ENCODE measurements around the gene DUSP22. TPM values are rescaled to one million over a fixed set of nuclear protein-coding genes. Genes with fewer than 3 reads are reported as not detected.

The DUSP22 gene
- total RNA-seq, 2 donors from 2014 or later = 33.5 to 35.4 TPM

- no peaks in the 10 kb centered on the region for H3K9me3 ChIP-seq (ENCODE audit: control insufficient read depth, low read length)
- H3K9ac ChIP-seq (ENCODE audit: extremely low read depth, low read length, poor library complexity, severe bottlenecking) = no peak overlapping the region
- WGBS, 2 experiments (ENCODE audit: insufficient coverage in 1 of 2, insufficient read length in 1 of 2) = 88 to 100% methylated on average over 1 to 3 of the region's 3 CpGs
- no peak overlapping the region for H3K27ac ChIP-seq (ENCODE audit: low read depth, low read length)
- no peaks in the 10 kb centered on the region for H3K4me1 ChIP-seq (ENCODE audit: control insufficient read depth, insufficient read depth, low read length)
- H3K36me3 Mint-ChIP-seq (ENCODE audit: low read depth) = no peaks in the 10 kb centered on the region
- peaks cover 44% of the 10 kb centered on the region for H3K27me3 Mint-ChIP-seq (ENCODE audit: insufficient read depth)
- H3K4me3 Mint-ChIP-seq = no peak overlapping the region
- H3K9me3 Mint-ChIP-seq = peaks cover 28% of the 10 kb centered on the region
- H3K4me3 ChIP-seq (ENCODE audit: low read length) = no peak overlapping the region
- no peak overlapping the region for H3K27ac Mint-ChIP-seq
- TF ChIP-seq, protein P1, sequence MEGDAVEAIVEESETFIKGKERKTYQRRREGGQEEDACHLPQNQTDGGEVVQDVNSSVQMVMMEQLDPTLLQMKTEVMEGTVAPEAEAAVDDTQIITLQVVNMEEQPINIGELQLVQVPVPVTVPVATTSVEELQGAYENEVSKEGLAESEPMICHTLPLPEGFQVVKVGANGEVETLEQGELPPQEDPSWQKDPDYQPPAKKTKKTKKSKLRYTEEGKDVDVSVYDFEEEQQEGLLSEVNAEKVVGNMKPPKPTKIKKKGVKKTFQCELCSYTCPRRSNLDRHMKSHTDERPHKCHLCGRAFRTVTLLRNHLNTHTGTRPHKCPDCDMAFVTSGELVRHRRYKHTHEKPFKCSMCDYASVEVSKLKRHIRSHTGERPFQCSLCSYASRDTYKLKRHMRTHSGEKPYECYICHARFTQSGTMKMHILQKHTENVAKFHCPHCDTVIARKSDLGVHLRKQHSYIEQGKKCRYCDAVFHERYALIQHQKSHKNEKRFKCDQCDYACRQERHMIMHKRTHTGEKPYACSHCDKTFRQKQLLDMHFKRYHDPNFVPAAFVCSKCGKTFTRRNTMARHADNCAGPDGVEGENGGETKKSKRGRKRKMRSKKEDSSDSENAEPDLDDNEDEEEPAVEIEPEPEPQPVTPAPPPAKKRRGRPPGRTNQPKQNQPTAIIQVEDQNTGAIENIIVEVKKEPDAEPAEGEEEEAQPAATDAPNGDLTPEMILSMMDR (conservative IDR thresholded peaks at IDR 0.05) = no peak
- H3K27me3 ChIP-seq (ENCODE audit: control insufficient read depth, insufficient read depth, low read length, poor library complexity, severe bottlenecking) = peaks cover 32% of the 10 kb centered on the region
- no peaks in the 10 kb centered on the region for H3K36me3 ChIP-seq (ENCODE audit: control insufficient read depth, insufficient read depth, low read length)
- no peak for DNase-seq
- H3K4me1 Mint-ChIP-seq = no peaks in the 10 kb centered on the region
Observed at GRCh38 chr6:383856-384255, 91.6 kb downstream of the DUSP22 start.

DNA sequence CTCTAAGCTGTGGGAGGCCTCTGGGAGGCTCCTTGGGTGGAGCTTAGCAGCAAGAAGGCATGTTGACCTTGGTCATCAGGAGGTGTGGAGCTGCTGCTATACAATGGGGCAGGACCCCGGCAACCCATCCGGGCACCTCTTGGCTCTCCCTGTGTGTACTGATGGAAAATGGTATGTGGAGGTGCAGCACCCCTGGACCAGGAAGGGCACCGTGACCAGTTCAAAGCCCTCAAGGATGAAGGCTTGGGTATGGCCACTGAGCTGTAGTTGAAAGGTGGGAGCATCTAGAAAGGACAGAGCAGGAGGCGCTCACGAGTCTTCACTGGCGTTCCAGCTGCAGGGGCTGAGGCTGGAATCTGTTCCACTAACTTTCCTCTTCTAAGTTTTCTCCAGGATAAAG lies 92.6 kb downstream of the DUSP22 start:
- H3K4me3 Mint-ChIP-seq = no peak overlapping the region
- WGBS, 2 experiments (ENCODE audit: insufficient coverage in 1 of 2, insufficient read length in 1 of 2) = 90 to 92% methylated on average over 6 of the region's 6 CpGs

GRCh38 chr6:385614-386013 lies 93.3 kb downstream of the DUSP22 start:
- DNase-seq = no peak
- Histone ChIP-seq H3K9me3 (ENCODE audit: control insufficient read depth, low read length) (no peaks in the 10 kb centered on the region), H3K27me3 (ENCODE audit: control insufficient read depth, insufficient read depth, low read length, poor library complexity, severe bottlenecking) (peaks cover 50% of the 10 kb centered on the region), H3K36me3 (ENCODE audit: control insufficient read depth, insufficient read depth, low read length) (no peaks in the 10 kb centered on the region), H3K4me1 (ENCODE audit: control insufficient read depth, insufficient read depth, low read length) (no peaks in the 10 kb centered on the region), H3K27ac (ENCODE audit: low read depth, low read length) (no peak overlapping the region), H3K4me3 (ENCODE audit: low read length) (no peak overlapping the region), H3K9ac (ENCODE audit: extremely low read depth, low read length, poor library complexity, severe bottlenecking) (no peak overlapping the region)
- TF ChIP-seq, protein P1 (conservative IDR thresholded peaks at IDR 0.05) = no peak
- Mint-ChIP-seq H3K9me3 (peaks cover 13% of the 10 kb centered on the region), H3K27me3 (ENCODE audit: insufficient read depth) (peaks cover 58% of the 10 kb centered on the region), H3K4me1 (no peaks in the 10 kb centered on the region), H3K27ac (no peak overlapping the region), H3K36me3 (ENCODE audit: low read depth) (no peaks in the 10 kb centered on the region), H3K4me3 (no peak overlapping the region)
- WGBS, 2 experiments (ENCODE audit: insufficient coverage in 1 of 2, insufficient read length in 1 of 2) = 90 to 96% methylated on average over 9 to 10 of the region's 10 CpGs

More for the DNA sequence above, 92.6 kb downstream of the DUSP22 start:
- H3K9me3 ChIP-seq (ENCODE audit: control insufficient read depth, low read length) = no peaks in the 10 kb centered on the region
- no peaks in the 10 kb centered on the region for H3K36me3 Mint-ChIP-seq (ENCODE audit: low read depth)
- H3K4me1 ChIP-seq (ENCODE audit: control insufficient read depth, insufficient read depth, low read length) = no peaks in the 10 kb centered on the region
- TF ChIP-seq, protein P1 (conservative IDR thresholded peaks at IDR 0.05) = no peak
- H3K4me1 Mint-ChIP-seq = no peaks in the 10 kb centered on the region
- DNase-seq = no peak
- H3K4me3 ChIP-seq (ENCODE audit: low read length) = no peak overlapping the region
- no peak overlapping the region for H3K9ac ChIP-seq (ENCODE audit: extremely low read depth, low read length, poor library complexity, severe bottlenecking)
- H3K27me3 ChIP-seq (ENCODE audit: control insufficient read depth, insufficient read depth, low read length, poor library complexity, severe bottlenecking) = peaks cover 43% of the 10 kb centered on the region
- peaks cover 54% of the 10 kb centered on the region for H3K27me3 Mint-ChIP-seq (ENCODE audit: insufficient read depth)
- H3K27ac ChIP-seq (ENCODE audit: low read depth, low read length) = no peak overlapping the region
- peaks cover 20% of the 10 kb centered on the region for H3K9me3 Mint-ChIP-seq
- no peaks in the 10 kb centered on the region for H3K36me3 ChIP-seq (ENCODE audit: control insufficient read depth, insufficient read depth, low read length)
- H3K27ac Mint-ChIP-seq = no peak overlapping the region
